ENCODE data around the gene DNAJC16.

Gene DNAJC16

DNA sequence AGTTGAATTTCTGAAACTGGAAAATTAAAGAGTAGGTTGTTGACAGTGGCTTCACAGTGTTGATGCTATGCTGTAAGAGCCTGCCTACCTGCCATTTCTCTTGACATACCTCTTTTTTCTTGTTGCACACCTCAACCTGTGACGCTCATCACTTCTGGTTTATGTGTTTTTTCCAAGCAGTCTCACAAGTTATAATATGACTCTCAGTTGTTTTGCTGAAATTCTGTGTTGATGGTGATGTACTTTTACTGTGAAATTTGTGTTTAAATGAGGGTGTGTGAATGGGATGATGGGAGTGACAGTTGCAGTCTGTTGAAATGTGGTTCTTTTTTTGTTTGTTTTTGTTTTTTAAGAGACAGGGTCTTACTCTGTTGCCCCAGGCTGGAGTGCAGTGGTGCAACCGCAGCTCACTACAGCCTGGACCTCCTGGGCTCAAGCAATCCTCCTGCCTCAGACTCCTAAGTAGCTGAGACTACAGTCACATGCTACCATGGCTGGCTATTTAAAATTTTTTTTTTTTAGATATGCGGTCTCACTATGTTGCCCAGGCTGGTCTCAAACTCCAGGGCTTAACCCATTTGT lies 97.6 kb downstream of the DNAJC16 start:
- FAIRE-seq: no peak

DNA sequence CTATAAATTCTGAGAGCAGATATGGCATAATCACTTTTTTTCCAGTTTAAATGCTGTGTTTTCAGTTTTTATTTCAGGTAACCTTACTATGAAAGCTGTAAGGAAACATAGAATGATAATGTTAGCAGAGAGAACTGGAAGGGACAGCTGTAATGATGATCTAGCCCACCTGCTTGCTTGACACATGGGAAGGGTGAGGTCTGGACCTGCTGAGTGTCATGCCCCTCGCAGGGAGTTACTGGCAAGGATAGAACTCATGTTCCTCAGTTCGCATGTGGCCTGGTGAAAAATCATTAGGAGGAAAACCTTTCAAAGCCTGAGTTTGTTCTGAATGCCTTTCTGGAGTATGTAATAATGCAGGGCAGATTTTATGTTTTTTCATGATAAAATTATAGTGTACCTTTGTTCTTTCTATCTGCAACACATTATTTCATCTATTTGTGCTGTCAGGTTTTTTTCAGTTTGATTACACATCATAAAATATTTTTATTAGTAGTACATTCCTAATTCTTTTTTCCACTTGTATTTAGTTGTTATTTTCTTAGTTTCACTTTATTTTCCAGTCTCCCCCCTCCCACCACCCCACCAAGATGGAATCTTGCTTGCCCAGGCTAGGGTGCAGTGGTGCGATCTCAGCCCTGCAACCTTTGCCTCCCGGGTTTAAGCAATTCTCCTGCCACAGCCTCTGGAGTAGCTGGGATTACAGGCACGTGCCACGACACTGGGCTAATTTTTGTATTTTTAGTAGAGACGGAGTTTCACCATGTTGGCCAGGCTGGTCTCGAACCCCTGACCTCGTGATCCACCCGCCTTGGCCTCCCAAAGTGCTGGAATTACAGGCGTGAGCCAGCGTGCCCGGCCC lies 98.6 kb downstream of the DNAJC16 start:
- no peak for FAIRE-seq
